H1 (cell line): ENCODE measurements around the gene SPATA16. TPM values are rescaled to one million over a fixed set of nuclear protein-coding genes. Genes with fewer than 3 reads are reported as not detected.

Experiments used
- CTCF ChIA-PET: fragments of 300-600 bp; sonication (Branson Sonifier 250); formaldehyde crosslinking; loops from one replicate; lab custom pipeline; 2021; ENCODE audit not compliant: partially characterized antibody; lab: Charles Lee
- POLR2A ChIA-PET: fragments of 300-600 bp; sonication (Branson Sonifier 250); formaldehyde crosslinking; loops from one replicate; lab custom pipeline; 2021; ENCODE audit warnings: inconsistent platforms; ENCODE audit not compliant: partially characterized antibody; lab: Charles Lee
- DNase-seq, 2 experiments: peaks; one replicate each; pipeline versions ENCODE4 v3.0.0 to v3.0.0-alpha.2; 2010 to 2022; ENCODE audit warnings: low spot score in 2 of 2, low read depth in 1 of 2, mixed read lengths in 1 of 2
- FAIRE-seq: peaks from 2 replicates; lab custom pipeline; 2011; peaks lifted over from hg19 to GRCh38; lab: Jason Lieb, UNC
- H2AFZ ChIP-seq: 2 replicates; pipeline ENCODE4 v1.8.1; 2012; ENCODE audit warnings: low read length, inconsistent platforms
- H2AK5ac ChIP-seq: 2 replicates; pipeline ENCODE4 v1.6.1; 2013; ENCODE audit warnings: low read depth, low read length
- H2BK120ac ChIP-seq: replicated peaks from 2 replicates; pipeline ENCODE3; 2013; ENCODE audit warnings: low read depth, low read length, inconsistent platforms
- H2BK12ac ChIP-seq: 2 replicates; pipeline ENCODE4 v1.6.1; 2013; ENCODE audit warnings: low read depth, low read length
- H2BK15ac ChIP-seq: 2 replicates; pipeline ENCODE4 v1.6.1; 2013; ENCODE audit warnings: low read length
- H2BK20ac ChIP-seq: 2 replicates; pipeline ENCODE4 v1.6.1; 2013; ENCODE audit warnings: low read length
- H2BK5ac ChIP-seq: 2 replicates; pipeline ENCODE4 v1.6.1; 2013; ENCODE audit warnings: low read depth, low read length
- H3K14ac ChIP-seq: 2 replicates; pipeline ENCODE4 v1.6.1; 2013; ENCODE audit warnings: inconsistent platforms; ENCODE audit not compliant: insufficient read length
- H3K18ac ChIP-seq: 2 replicates; pipeline ENCODE4 v1.6.1; 2013; ENCODE audit warnings: low read length; ENCODE audit errors: extremely low read depth
- H3K23ac ChIP-seq: 2 replicates; pipeline ENCODE4 v1.6.1; 2013; ENCODE audit warnings: inconsistent platforms; ENCODE audit not compliant: insufficient read length
- H3K23me2 ChIP-seq: 2 replicates; pipeline ENCODE4 v1.6.1; 2013; ENCODE audit warnings: low read depth, low read length
- H3K27ac ChIP-seq: 2 replicates; pipeline ENCODE4 v1.6.1; 2011; ENCODE audit warnings: low read depth, low read length, inconsistent platforms
- H3K27me3 ChIP-seq, 4 experiments: replicated peaks in 1 of 4; 1 replicate in 1 of 4; 2 replicates in 3 of 4; pipeline versions ENCODE4 v1.6.1 to v1.8.1; 2011 to 2013; ENCODE audit warnings: low read length in 3 of 4, mild to moderate bottlenecking in 3 of 4, inconsistent platforms in 2 of 4, mixed read lengths in 2 of 4, moderate library complexity in 1 of 4; ENCODE audit not compliant: control insufficient read depth in 3 of 4, insufficient read depth in 3 of 4; ENCODE audit errors: extremely low read depth in 1 of 4
- H3K36me3 ChIP-seq, 4 experiments: 2 replicates each; pipeline versions ENCODE4 v1.6.1 to v1.8.1; 2011 to 2013; ENCODE audit warnings: mild to moderate bottlenecking in 4 of 4, low read length in 3 of 4, moderate library complexity in 2 of 4, control low read depth in 1 of 4, inconsistent platforms in 1 of 4; ENCODE audit not compliant: insufficient read depth in 4 of 4, control insufficient read depth in 2 of 4
- H3K4ac ChIP-seq: replicated peaks from 2 replicates; pipeline ENCODE3; 2013; ENCODE audit warnings: low read length, low read depth, mixed read lengths, inconsistent platforms; ENCODE audit not compliant: insufficient read length
- H3K4me1 ChIP-seq, 4 experiments: replicated peaks in 1 of 4; 1 replicate in 1 of 4; 2 replicates in 3 of 4; pipeline versions ENCODE4 v1.6.1 to v1.8.1; 2011 to 2013; ENCODE audit warnings: low read length in 3 of 4, inconsistent platforms in 2 of 4, mixed read lengths in 1 of 4; ENCODE audit not compliant: insufficient read depth in 4 of 4, control insufficient read depth in 3 of 4
- H3K4me2 ChIP-seq, 2 experiments: 2 replicates each; pipeline versions ENCODE4 v1.6.1 to v1.8.1; 2011 to 2013; ENCODE audit warnings: low read depth in 2 of 2, low read length in 2 of 2, control low read depth in 1 of 2, inconsistent platforms in 1 of 2, mild to moderate bottlenecking in 1 of 2; ENCODE audit not compliant: insufficient read depth in 1 of 2
- H3K4me3 ChIP-seq, 4 experiments: fragments of 200-600, 300-600 bp in 1 of 4; sonication (generic), shearing (Covaris generic), sonication (Bioruptor Twin) in 1 of 4; 2 replicates each; pipeline versions ENCODE4 v1.5.1 to v1.8.1; 2011 to 2016; ENCODE audit warnings: low read length in 4 of 4, low read depth in 3 of 4, control low read depth in 2 of 4, inconsistent platforms in 2 of 4, mild to moderate bottlenecking in 2 of 4, mixed read lengths in 1 of 4, moderate library complexity in 1 of 4; ENCODE audit not compliant: insufficient read depth in 2 of 4; ENCODE audit errors: extremely low read depth in 1 of 4
- H3K56ac ChIP-seq: replicated peaks from 2 replicates; pipeline ENCODE3; 2013; ENCODE audit warnings: low read depth, mild to moderate bottlenecking, mixed read lengths, low read length, inconsistent platforms; ENCODE audit not compliant: insufficient read length
- H3K79me1 ChIP-seq: 2 replicates; pipeline ENCODE4 v1.6.1; 2013; ENCODE audit warnings: low read depth, low read length, control low read depth
- H3K79me2 ChIP-seq, 2 experiments: 2 replicates each; pipeline versions ENCODE4 v1.6.1 to v1.8.1; 2012 to 2013; ENCODE audit warnings: low read length in 2 of 2, mild to moderate bottlenecking in 2 of 2, inconsistent platforms in 1 of 2; ENCODE audit not compliant: insufficient read depth in 2 of 2, control insufficient read depth in 1 of 2
- H3K9ac ChIP-seq, 4 experiments: replicated peaks in 1 of 4; 1 replicate in 1 of 4; 2 replicates in 3 of 4; pipeline versions ENCODE4 v1.6.1 to v1.8.1; 2011 to 2013; ENCODE audit warnings: low read depth in 3 of 4, low read length in 3 of 4, control low read depth in 2 of 4, mild to moderate bottlenecking in 2 of 4, moderate library complexity in 2 of 4, inconsistent platforms in 1 of 4; ENCODE audit errors: extremely low read depth in 1 of 4
- H3K9me3 ChIP-seq, 2 experiments: 2 replicates each; pipeline versions ENCODE4 v1.6.1 to v1.8.1; 2012 to 2013; ENCODE audit warnings: mild to moderate bottlenecking in 2 of 2, moderate library complexity in 2 of 2, control low read depth in 1 of 2, inconsistent platforms in 1 of 2, low read depth in 1 of 2, low read length in 1 of 2, mixed read lengths in 1 of 2; ENCODE audit not compliant: insufficient read depth in 2 of 2
- H4K20me1 ChIP-seq, 2 experiments: replicated peaks in 1 of 2; 2 replicates each; pipeline versions ENCODE3 to v1.8.1; 2011 to 2013; ENCODE audit warnings: inconsistent platforms in 2 of 2, low read length in 2 of 2, mild to moderate bottlenecking in 1 of 2; ENCODE audit not compliant: insufficient read depth in 2 of 2, control insufficient read depth in 1 of 2
- H4K5ac ChIP-seq: 2 replicates; pipeline ENCODE4 v1.6.1; 2013; ENCODE audit warnings: low read length, low read depth, mixed read lengths, inconsistent platforms; ENCODE audit not compliant: insufficient read length
- H4K8ac ChIP-seq: 2 replicates; pipeline ENCODE4 v1.8.0; 2013; ENCODE audit warnings: mild to moderate bottlenecking, moderate library complexity, low read length, inconsistent platforms; ENCODE audit not compliant: insufficient read depth; ENCODE audit errors: extremely low read depth
- H4K91ac ChIP-seq: replicated peaks from 2 replicates; pipeline ENCODE3; 2013; ENCODE audit warnings: low read length, mixed read lengths, inconsistent platforms; ENCODE audit not compliant: insufficient read length
- BCL11A ChIP-seq, 2 experiments: IDR thresholded peaks; one replicate each; pipeline ENCODE4 v1.6.1; 2011; ENCODE audit warnings: low read depth in 2 of 2, low read length in 2 of 2, mild to moderate bottlenecking in 2 of 2
- JUN ChIP-seq: IDR thresholded peaks from 2 replicates; pipeline ENCODE4 v1.6.1; 2011; ENCODE audit warnings: low read depth, mild to moderate bottlenecking, improper control_type of control experiment, low read length
- RAD21 ChIP-seq, 2 experiments: IDR thresholded peaks in 1 of 2; conservative IDR thresholded peaks in 1 of 2; 2 replicates each; pipeline ENCODE4 v1.6.1; 2011; ENCODE audit warnings: low read depth in 2 of 2, low read length in 2 of 2, improper control_type of control experiment in 1 of 2, inconsistent platforms in 1 of 2, mild to moderate bottlenecking in 1 of 2, moderate library complexity in 1 of 2
- TAF1 ChIP-seq: IDR thresholded peaks from 2 replicates; pipeline ENCODE4 v1.6.1; 2011; ENCODE audit warnings: mild to moderate bottlenecking, low read depth, low read length
- polyA plus RNA-seq, 7 experiments: library from polyadenylated mRNA; depleted of rRNA in 3 of 7; stranded (reverse) in 5 of 7; unstranded in 2 of 7; fragments of >200 nt in 5 of 7; fragments of 200-250 nt in 2 of 7; gene quantifications; 1 replicate in 5 of 7; 2 replicates in 1 of 7; 4 replicates in 1 of 7; pipeline versions ENCODE4 v1.2.1 to v1.2.3, GENCODE V29; 2011 to 2013; ENCODE audit warnings: missing spikeins in 2 of 7, mixed read lengths in 2 of 7
- total RNA-seq: library from RNA; stranded (reverse); fragmentation: NEBNext Ultra II Directional; extraction: Animal tissue kit (Norgen Biotek cat#: 25700); gene quantifications from 2 replicates; pipeline ENCODE4 v1.2.1, GENCODE V29; 2021

SPATA16 gene
- total and polyA plus RNA-seq, 2 of the 8 experiments (the other 6 are each of a cell fraction or from before 2014, with no cell fraction given) = 0.05 to 2.7 TPM

GRCh38 chr3:172931746-172932285, 209.2 kb downstream of the SPATA16 start:
- no peaks in the 10 kb centered on the region for H3K36me3 ChIP-seq
- H4K91ac ChIP-seq = no peak overlapping the region
- no peak overlapping the region for H2BK12ac ChIP-seq
- H3K18ac ChIP-seq = no peak overlapping the region
- H4K8ac ChIP-seq = no peak overlapping the region
- H4K20me1 ChIP-seq = no peaks in the 10 kb centered on the region
- H2BK120ac ChIP-seq = no peak overlapping the region
- FAIRE-seq (no peak), DNase-seq (no peak)
- no peak overlapping the region for H3K27ac ChIP-seq
- no peak overlapping the region for H3K4me2 ChIP-seq
- H2BK15ac ChIP-seq = no peak overlapping the region
- ChIA-PET POLR2A (no interaction called here), CTCF (interaction anchor here (0.7 kb wide), 1 partner anchor 96 kb away, joined by 3 read pairs; no protein-coding TSS in a partner anchor)
- H3K79me2 ChIP-seq = no peaks in the 10 kb centered on the region
- H3K79me1 ChIP-seq = no peaks in the 10 kb centered on the region
- no peak overlapping the region for H3K4me3 ChIP-seq
- no peaks in the 10 kb centered on the region for H3K23me2 ChIP-seq
- H3K23ac ChIP-seq = no peak overlapping the region
- no peaks in the 10 kb centered on the region for H3K27me3 ChIP-seq
- no peaks in the 10 kb centered on the region for H3K9me3 ChIP-seq
- no peak overlapping the region for H2BK20ac ChIP-seq
- no peaks in the 10 kb centered on the region for H3K4me1 ChIP-seq
- H2AK5ac ChIP-seq = no peak overlapping the region
- H3K14ac ChIP-seq = no peak overlapping the region
- no peak overlapping the region for H3K56ac ChIP-seq
- H4K5ac ChIP-seq = no peak overlapping the region
- H3K4ac ChIP-seq = no peak overlapping the region
- H2AFZ ChIP-seq = no peak overlapping the region
- H2BK5ac ChIP-seq = no peak overlapping the region
- no peak overlapping the region for H3K9ac ChIP-seq
- no peak for TF ChIP-seq JUN
- TF ChIP-seq BCL11A (IDR thresholded peaks at IDR 0.05; ENCODE audit: low read depth in 2 of 2, low read length in 2 of 2) = no peak
- no peak for TF ChIP-seq TAF1
- TF ChIP-seq RAD21 (IDR thresholded peaks at IDR 0.05 in 1 of 2, conservative IDR thresholded peaks at IDR 0.05 in 1 of 2; ENCODE audit: low read depth in 2 of 2, low read length in 2 of 2) = no peak
